ENCODE results near the gene TRAPPC10.

TRAPPC10 gene

DNA sequence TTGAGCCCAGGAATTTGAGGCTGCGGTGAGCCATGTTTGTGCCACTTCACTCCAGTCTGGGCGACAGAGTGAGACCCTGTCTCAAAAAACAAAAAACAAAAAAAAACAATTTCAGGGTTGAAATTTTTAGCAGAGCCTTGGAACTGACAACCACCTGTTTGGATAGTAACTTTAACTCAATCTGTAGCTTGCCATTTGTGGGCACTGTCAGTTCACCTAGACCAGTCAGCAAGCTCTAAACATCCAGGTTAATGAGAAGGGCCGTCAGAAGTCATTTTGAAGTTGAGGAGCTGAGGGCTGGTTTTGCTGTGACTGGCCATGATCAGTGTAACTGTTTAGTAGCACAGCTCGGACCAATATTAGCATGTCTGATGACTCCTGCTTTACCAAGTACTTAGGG lies 8.4 kb downstream of the TRAPPC10 start:
- DNase-seq = no peak
- in situ Hi-C loops (cut with HindIII; ENCODE audit: low pct_ligation_motif_present, low pct_unique_long_range_greater_than_20kb, low sequenced_read_pairs) = no loop called here

DNA sequence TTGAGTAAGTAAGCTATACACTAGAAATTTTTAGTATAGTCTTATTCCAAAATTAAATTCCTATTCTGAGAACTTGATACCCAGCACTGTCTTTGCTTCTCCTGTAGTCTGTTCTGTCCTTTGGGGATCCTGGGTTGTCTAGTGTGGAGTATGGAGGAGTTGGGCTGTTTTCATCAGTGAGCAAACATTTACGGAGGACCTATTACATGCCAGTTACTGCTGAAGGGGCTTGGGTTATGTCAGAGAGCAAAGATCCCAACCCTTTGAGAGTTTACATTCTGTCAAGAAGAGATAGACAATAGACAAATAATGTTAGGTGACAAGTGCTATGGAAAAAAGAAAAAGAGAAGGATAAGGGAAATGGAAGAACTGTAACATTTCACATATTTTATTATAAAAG lies 9.0 kb downstream of the TRAPPC10 start:
- no peak for DNase-seq
- in situ Hi-C loops (cut with HindIII; ENCODE audit: low pct_ligation_motif_present, low pct_unique_long_range_greater_than_20kb, low sequenced_read_pairs) = no loop called here

DNA sequence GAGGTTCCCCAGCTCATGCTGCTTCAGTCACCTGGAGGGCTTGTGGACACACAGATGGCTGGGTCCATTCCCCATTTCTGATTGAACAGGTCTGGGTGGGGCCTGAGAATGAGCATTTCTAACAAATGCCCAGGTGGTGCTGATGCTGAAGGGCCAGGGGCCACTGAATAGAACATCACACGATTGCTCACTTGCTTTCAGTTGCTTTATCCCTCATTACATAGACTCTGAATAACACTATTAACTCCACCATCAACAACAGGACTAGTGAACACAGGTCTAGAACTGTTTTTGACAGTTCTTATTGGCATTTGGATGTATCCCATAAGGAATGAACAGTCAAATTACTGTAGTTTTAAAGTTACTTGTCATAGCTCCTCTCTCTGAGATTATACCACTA lies 12.1 kb downstream of the TRAPPC10 start:
- in situ Hi-C loops (cut with HindIII; ENCODE audit: low pct_ligation_motif_present, low pct_unique_long_range_greater_than_20kb, low sequenced_read_pairs) = no loop called here
- DNase-seq = no peak

DNA sequence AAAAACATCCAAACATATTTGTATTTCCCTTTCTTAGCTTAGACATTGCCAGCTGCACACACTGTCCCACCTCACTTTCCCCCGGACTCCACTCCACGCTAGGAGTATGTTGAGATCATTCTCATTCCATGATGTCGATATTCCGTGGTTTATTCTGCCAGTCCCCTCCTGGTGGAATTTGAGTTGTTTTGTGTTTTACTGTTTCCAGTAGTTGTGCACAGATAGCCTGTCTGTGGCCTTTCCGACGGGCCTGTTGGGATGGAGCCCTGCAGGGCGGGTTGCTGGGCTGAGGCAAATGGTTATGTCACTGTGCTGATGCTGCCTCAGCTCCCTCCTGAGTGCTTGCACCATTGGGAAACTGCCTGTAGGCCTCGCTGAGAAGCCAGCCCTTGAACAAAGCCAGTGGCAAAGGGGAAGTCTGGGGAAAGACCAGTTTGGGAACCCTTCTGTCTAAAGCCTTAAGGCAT lies 12.8 kb downstream of the TRAPPC10 start:
- no peak for DNase-seq
- in situ Hi-C loops (cut with HindIII; ENCODE audit: low pct_ligation_motif_present, low pct_unique_long_range_greater_than_20kb, low sequenced_read_pairs) = no loop called here

DNA sequence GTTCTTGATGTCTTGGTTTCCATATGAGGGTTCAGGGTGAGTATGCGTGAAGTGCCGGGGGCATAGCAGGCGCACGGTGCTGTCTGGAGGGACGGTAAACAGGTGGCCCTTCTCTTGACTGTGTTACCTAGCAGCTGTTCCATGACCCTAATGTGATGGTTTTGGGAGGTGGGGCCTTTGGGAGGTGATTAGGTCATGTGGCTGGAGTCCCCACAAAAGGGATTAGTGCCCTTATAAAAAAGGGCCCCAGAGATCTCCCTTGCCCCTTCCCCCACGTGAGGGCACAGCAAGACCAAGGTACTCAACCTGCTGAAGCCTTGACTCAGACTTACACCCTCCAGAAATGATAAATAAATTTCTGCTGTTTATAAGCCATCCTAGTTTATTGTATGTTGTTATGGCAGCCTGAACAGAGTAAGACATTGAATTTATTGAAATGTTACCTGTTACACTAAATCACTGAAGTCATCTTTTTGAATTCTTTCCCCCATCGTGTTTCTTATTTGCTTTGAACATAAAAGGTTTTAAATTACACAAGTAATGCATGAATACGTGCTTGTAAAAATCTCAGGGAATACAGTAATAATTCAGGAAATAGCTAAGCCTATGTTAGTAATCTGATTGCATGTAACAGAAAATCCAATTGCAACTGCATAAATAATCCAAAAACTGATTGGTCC lies 15.6 kb downstream of the TRAPPC10 start:
- no peak for DNase-seq
- in situ Hi-C loops (cut with HindIII; ENCODE audit: low pct_ligation_motif_present, low pct_unique_long_range_greater_than_20kb, low sequenced_read_pairs) = no loop called here

DNA sequence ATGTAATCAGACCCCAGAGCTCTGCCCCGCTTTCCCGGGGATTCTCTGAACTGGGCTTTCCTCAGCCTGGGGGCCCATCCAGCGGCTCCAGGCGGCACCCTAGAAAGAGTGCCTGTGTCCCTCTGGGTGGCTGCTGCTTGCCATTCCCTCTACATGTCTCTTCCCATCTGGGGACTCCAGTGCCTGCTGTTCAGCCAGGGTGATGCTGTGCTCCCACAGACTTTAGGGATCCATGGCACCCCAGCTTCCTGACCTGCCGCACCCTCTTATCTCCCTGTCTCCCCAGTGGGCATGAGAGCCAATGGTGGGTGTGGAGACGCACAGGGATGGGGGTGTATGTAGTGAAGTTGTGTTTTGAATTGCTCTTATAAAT lies 16.2 kb downstream of the TRAPPC10 start:
- DNase-seq = no peak
- in situ Hi-C loops (cut with HindIII; ENCODE audit: low pct_ligation_motif_present, low pct_unique_long_range_greater_than_20kb, low sequenced_read_pairs) = no loop called here

DNA sequence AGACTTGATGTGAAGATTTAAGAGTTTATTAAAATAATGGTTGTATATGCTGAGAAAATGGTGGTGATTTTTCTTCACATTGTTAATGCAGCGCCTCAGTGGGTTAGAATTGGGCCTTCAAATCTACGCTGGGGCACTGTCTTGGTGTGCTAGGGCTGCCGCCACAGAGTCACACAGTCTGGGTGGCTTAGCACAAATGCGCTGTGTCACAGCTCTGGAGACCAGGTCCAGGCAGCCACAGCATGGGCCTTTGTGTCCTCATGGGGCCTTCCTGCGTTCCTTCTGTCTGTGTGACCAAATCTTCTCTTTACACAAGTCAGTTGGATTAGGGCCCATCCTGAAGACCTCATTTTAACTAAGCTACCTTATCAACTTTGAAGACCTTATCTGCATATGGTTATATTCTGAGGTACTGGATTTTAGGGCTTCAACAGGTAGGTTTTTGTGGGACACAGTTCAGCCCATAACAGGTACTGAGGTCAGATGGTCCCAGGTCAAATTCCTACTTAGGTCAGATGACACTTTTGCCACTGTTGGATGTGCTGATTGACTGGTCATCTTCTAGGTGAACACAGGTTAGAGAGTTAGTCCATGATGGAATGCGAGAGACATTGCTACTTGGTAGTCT lies 17.5 kb downstream of the TRAPPC10 start:
- DNase-seq = no peak
- in situ Hi-C loops (cut with HindIII; ENCODE audit: low pct_ligation_motif_present, low pct_unique_long_range_greater_than_20kb, low sequenced_read_pairs) = no loop called here

DNA sequence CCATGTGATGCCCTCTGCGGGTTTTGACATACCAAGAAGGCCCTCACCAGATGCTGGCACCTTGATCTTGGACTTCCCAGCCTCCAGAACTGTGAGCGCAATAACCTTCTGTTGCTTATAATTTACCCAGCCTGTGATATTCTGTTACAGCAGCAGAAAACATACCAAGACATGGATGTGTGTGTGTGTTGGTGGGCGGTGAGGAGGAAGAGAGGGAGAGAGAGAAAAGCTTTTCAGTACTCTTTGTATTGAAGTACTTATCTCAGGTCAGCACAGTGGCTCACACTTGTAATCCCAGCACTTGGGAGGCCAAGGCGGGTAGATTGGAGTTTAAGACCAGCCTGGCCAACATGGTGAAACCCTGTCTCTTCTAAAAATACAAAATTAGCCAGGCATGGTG lies 23.1 kb downstream of the TRAPPC10 start:
- DNase-seq = no peak
- in situ Hi-C loops (cut with HindIII; ENCODE audit: low pct_ligation_motif_present, low pct_unique_long_range_greater_than_20kb, low sequenced_read_pairs) = no loop called here

DNA sequence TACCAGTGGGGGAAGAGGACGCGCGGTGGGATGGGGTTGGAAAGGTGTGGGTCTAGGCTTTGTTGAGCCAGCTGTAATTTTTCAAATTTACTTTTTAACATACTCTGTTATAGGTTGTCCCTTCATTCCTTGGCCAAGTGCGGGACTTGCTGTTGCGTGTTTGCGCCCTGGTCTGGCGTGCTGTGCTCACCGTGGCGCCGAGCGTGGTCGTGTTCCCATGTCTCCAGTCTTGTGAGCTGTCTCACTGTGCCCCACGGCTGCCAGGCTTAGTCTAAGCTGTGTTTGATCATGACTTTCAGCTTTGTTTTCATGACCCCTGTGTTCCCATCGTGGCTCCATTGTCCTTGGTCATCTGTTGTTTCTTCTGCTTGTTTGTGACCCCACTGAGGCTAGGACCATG lies 26.0 kb downstream of the TRAPPC10 start:
- DNase-seq = no peak
- in situ Hi-C loops (cut with HindIII; ENCODE audit: low pct_ligation_motif_present, low pct_unique_long_range_greater_than_20kb, low sequenced_read_pairs) = no loop called here

DNA sequence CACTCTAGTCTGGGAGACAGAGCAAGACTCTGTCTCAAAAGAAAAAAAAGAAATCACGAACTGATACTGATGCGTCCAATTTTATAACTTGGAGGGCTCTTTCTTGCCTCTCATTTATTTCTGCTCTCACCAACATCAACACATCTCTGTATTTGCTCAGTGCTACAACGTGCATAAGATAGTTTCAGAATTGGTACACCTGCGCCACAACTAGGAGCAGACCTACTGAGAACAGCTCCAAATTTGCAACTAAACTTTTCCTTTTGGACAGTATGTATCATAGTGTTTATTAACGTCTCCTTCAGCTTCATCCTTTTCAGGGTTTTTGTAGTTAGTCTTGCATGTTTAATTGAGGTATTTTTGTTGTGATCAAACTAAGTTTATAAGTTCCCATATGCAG lies 27.7 kb downstream of the TRAPPC10 start:
- in situ Hi-C loops (cut with HindIII; ENCODE audit: low pct_ligation_motif_present, low pct_unique_long_range_greater_than_20kb, low sequenced_read_pairs) = no loop called here
- DNase-seq = no peak

DNA sequence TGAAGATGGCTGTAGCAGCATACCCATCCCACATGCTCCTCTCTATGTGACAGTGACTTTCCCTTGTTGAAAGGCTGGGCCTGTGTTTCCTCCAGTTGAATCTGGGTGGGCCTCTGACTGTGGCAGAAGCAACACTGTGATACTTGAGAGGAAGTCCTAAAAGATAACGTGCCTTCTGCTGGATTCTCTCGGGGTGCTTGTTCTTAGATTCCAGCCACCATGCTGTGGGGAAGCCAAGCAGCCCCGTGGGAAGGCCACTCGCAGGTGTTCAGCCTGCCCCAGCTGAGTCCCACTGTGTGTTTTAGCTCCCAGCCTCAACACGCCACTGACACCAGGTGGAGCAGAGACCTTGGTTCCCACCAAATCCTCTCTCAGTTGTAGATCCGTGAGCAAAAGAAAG lies 31.5 kb downstream of the TRAPPC10 start:
- in situ Hi-C loops (cut with HindIII; ENCODE audit: low pct_ligation_motif_present, low pct_unique_long_range_greater_than_20kb, low sequenced_read_pairs) = no loop called here
- DNase-seq = no peak

DNA sequence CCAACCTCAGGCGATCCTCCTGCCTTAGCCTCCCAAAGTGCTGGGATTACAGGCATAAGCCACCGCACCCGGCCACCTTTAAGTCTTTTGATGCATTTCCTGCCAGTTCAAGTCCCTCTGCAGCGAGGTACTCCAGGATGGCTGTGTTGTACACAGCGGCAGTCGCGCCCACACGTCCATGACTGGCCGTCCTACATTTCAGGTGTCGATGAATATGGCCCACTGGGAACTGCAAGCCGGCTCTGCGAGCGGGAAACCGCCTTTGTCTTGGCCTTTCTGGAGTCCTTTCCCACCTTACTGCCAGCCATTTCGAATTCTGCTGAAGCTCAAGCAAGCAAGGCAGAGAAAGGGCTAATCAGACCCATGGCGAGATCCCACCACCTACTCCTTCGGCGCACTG lies 34.6 kb downstream of the TRAPPC10 start:
- in situ Hi-C loops (cut with HindIII; ENCODE audit: low pct_ligation_motif_present, low pct_unique_long_range_greater_than_20kb, low sequenced_read_pairs) = no loop called here
- no peak for DNase-seq

DNA sequence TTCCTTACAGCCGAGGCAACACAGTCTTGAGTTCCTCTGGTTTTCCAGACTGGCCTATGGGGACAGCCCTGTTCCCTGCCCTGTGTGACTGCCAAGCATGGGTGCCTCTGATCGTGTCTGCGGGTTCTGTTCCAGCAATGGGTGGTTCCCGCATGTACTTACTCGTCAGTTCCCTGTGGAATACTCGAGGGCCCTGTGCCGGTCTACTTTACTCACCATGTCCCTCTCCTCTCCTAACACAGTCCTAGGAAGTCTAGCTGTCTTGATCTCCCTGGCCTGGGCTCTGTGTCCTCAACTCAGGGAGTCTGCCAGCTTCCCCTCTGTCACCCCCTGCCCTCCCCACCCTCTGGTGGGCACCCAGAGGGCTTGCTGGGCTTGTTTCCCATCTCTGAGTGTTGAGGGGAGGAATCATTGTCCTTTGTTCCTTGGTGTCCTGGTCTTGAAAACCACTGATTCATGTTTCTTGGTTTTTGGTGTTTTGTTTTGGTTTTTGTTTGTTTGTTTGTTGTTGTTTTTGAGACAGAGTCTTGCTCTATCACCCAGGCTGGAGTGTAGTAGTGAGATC lies 36.0 kb downstream of the TRAPPC10 start:
- in situ Hi-C loops (cut with HindIII; ENCODE audit: low pct_ligation_motif_present, low pct_unique_long_range_greater_than_20kb, low sequenced_read_pairs) = no loop called here
- DNase-seq = no peak

DNA sequence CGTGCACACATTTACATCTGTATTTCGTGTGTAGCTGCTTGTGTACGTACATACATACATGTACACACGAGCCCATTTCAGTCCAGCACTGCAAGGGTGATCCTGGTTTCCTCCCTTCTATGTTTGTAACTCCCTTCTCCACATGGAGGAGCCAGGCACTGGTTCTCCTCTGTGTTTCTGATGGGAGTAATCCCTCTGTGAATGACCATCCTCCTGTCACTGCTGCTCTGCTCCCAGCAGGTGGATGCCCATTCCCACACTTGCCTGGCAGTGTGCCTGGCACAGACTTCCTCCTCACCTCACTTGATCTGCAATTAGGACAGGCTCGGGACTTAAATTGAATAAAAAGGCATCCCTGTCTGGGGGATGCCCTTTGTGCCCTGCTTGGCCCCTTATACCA lies 37.1 kb downstream of the TRAPPC10 start:
- in situ Hi-C loops (cut with HindIII; ENCODE audit: low pct_ligation_motif_present, low pct_unique_long_range_greater_than_20kb, low sequenced_read_pairs) = no loop called here
- DNase-seq = no peak

DNA sequence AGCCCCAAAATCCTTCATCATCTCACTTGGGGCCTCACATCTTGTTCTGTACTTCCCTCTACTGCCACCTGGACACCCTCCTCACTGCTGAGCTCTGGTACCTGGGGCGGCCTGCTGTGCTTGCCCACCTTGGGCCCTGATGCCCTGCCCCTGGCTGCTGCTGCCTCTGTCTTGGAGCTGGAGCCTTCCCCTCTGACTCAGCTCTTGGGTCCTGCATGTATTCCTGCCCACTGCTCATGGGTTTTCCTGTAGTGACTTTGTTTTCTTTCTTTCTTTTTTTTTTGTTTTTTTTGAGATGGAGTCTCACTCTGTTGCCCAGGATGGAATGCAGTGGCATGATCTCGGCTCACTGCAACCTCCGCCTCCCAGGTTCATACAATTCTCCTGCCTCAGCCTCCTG lies 37.5 kb downstream of the TRAPPC10 start:
- DNase-seq = no peak
- in situ Hi-C loops (cut with HindIII; ENCODE audit: low pct_ligation_motif_present, low pct_unique_long_range_greater_than_20kb, low sequenced_read_pairs) = no loop called here

DNA sequence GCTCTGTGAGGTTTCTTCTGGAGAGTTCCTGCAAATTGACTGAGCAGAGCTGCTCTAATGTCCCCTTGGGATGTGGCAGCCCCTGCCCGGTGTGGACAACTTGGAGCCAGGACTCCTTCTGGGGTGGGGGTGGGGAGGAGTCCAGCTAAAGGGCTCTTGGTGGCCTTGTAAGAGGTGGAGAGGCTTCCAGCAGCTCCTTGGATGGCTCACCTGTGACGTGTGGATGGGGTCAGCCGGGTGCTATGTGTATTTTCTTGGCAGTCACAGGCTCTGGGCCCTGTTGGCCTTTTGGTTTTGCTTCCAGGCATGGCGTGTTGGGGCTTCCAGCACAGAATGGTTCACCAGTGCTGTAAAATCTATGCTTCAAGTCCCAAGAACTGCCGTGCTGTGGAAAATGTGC lies 38.2 kb downstream of the TRAPPC10 start:
- no peak for DNase-seq
- in situ Hi-C loops (cut with HindIII; ENCODE audit: low pct_ligation_motif_present, low pct_unique_long_range_greater_than_20kb, low sequenced_read_pairs) = no loop called here

DNA sequence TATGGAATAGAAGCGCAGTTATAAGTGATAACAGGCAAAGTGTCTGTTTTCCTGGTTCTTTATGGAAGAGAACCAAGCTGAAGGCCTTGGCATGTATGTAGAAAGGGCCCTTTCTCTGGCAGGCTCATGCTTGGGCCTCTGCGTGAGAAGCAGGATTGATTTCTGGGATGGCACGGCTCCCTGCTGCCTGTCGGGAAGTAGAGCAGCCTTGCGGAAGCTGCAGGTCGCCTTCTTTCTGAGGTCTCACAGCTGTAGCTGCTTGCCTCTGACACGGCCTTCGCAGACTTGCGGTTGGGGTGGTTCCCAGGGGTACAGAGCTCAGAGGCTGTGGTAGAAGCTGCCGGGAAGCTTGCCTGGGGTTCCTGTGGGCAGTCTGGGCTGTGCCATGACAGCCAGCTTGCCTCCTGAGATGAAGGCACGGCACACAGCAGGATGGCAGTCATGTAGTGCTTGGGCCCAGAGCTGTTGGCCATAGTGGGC lies 39.4 kb downstream of the TRAPPC10 start:
- DNase-seq = no peak
- in situ Hi-C loops (cut with HindIII; ENCODE audit: low pct_ligation_motif_present, low pct_unique_long_range_greater_than_20kb, low sequenced_read_pairs) = no loop called here

DNA sequence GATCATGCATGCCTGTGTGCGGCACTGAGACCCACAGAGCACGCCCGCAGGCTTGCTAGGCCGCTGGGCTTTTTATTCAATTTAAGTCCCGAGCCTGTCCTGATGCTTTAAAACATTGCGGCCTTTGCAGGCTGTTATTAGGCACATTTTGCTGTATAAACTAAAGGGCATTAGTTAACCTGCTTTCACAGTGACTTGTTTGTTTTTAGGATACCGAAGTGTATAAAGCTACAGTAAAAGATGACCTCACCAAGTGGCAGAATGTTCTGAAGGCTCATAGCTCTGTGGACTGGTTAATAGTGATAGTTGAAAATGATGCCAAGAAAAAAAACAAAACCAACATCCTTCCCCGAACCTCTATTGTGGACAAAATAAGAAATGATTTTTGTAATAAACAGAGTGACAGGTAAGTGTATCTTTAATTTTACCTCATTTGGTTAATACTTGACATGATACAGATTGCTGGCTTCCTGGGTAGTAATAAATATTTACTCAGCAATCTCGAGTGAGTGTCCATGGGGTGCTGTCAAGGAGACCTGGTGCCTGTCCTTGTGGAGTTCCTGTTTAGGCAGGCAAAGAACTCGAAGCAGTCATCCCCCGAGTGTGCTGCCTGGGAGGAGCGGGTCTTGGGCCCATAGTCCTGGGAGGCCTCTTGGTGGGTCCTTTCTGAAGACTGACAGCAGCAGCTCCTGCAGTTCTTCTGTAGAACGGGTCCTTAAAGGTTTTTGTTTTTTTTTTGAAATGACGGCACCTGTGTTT lies 40.1 kb downstream of the TRAPPC10 start:
- no peak for DNase-seq
- in situ Hi-C loops (cut with HindIII; ENCODE audit: low pct_ligation_motif_present, low pct_unique_long_range_greater_than_20kb, low sequenced_read_pairs) = no loop called here

DNA sequence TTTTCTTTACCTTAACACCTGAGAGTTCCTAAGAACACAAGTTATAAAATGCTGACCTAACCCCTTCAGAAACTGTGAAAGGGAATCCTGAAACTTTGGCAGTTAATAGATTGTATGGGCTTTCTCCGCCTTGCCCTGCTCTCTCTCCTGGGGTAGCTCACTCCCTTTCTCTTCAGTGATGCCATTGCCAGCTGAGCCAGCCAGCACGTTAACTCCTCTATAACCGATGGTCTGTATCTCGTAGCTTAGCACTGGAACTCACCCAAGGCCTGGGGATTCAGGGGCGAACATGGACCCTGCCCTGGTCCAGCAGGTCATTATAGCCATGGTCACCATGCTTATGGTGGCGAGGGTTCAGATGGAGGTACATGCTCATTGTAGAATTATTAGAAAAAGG lies 40.7 kb downstream of the TRAPPC10 start:
- no peak for DNase-seq
- in situ Hi-C loops (cut with HindIII; ENCODE audit: low pct_ligation_motif_present, low pct_unique_long_range_greater_than_20kb, low sequenced_read_pairs) = no loop called here
